NOMO-1 treated with DMSO at 0.1 percent for 48 hours (cell line): ENCODE results near the gene ACSS2.

ENCODE experiments used
- DNase-seq: peaks from one replicate; lab custom pipeline; 2025; ENCODE audit not compliant: unreplicated experiment; lab: John Stamatoyannopoulos, UW

Gene ACSS2

DNA sequence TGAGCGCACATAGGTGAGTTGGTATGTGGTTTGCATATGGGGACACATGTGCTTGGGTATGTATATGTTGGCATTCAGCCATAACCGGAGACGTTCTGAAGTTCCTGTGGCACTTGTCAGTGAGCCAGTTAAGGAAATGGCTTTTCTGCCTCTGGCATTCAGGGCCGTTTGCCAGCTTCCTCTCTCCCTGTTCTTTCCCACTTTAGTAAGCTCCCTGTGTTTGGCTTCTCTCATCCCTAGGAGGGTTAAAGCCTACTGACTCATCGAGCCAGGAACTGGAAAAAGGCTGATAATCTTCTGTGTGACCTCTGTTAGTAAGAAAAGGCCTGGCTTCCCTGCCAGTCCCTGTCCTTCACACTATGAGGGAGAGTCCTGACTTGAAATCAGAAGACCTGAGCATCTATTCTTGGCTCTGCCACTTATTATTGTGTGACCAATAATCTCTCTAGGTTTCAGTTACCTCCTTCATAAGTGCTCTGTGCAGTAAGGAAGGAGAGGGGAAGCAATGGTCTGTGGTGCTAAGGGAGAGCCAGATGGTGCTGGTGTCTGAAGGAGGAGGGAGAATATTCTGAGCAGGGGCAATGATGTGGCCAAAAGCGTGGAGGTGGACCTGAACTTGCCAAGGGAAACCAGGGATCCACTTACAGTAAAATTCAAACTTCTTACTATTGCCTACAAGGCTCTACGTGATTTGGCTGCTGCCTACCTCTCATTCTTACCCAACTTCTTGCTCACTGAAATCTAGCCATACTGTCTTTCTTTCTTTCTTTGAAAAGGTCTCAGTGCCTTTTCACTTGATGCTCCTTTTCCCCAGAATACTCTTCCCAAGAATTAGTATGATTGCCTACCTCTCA, 31.4 kb downstream of the ACSS2 start:
- no peak for DNase-seq

DNA sequence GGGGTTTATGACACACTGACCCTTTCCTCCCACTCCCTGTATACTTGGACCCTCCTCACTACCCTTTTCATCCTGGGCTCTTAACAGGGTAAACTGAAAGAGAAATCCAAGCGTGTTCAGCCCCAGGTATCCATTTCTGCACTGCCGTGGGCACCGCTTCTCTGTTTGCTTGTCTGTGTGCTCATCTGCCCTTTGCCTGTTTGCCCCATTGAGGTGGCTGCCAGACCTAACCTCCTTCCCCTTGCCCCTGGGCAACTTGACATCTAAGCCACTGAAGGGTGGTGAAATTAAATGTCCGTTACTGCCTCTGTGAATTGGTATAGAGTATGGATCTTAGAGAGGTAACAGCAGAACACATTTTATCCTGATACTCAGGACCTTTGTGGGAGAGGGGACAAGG, 38.7 kb downstream of the ACSS2 start:
- no peak for DNase-seq

DNA sequence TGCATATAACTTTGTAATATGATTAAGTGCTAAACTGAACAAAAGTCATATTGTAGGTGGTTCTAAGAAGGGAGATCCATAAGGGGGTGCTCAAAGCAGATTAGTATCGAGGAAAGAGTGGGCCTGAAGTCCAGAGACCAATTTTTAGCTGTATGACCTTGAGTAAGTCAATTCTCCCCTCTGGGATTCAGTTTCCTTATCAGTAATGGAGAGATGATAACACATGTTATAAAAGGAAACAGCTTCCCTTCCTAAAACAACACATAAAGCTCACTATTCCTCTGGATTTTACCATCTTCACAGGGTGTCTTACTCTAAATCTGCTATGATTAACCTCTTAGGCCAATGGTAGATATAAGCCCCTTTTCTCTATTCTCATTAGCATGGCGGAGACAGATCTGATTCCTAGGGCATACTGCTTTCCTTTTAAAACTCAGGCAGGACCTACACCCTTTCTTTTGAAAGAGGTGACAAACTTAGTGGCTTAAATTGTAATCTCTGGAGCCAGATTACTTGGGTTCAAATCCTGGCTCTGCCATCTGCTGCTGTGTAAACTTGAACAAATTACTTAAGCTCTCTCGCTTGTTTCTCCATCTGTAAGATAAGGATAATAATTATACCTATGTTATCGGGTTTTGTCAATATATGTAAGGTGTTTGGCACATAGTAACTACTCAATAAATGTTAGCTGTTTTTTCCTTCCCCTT, 39.5 kb downstream of the ACSS2 start:
- no peak for DNase-seq

DNA sequence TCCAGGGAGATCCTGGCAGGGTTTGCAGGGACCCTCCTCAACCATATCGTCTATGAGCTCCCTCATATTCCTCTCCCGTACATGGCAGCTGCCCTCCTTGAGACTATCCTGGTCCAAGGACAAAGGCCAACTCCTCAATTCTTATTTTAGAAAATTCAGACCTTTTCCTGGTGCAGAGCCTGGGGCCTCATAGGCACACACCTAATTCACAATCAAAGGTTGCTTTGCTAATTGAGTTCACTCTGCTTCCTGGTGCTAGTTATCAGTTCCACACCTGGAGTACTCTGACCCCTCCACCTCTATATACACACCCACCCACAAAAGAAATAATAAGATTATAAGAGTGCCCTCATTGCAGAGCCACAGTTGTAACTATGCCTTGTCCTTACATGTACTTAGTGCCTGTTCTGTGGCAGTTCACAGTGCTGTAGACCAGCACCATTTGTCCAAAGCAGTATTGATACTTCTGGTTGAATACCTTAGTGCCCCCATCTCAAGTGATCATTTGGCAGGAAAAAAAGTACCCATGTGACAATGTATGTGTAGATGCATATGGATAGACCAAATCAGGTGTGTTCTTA, 40.5 kb downstream of the ACSS2 start:
- no peak for DNase-seq

DNA sequence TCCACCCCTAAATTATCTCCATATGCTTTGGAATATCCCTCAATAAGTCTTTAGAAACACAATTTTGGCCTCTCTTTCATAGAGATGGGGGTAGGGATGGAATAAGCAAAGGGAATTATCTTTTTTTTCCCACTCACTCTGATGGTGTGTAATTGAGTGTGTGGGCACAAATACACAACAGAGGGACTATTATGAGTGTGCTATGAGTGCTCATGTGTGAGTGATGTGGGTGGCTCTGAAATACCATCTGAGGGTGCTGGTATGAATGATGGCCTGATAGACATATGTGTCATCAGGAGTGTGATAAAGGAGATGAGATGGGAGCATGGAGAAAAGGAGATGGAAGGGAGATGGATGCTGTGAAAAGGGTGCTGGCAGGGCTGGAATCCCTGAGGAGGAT, 43.6 kb downstream of the ACSS2 start:
- no peak for DNase-seq

DNA sequence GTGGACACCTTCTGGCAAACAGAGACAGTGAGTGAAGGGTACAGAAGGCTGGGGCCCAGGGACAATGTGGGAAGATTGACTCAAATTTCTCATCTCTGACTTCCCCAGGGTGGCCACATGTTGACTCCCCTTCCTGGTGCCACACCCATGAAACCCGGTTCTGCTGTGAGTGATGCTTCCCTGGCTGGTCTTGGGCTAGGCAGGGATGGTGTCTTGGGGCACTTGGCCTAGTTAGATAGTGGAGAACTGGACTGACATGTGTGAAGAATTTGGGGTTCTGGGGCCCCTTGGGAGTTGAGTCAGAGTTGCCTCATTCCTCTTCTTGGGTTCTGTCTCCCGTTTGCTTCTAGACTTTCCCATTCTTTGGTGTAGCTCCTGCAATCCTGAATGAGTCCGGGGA, 45.0 kb downstream of the ACSS2 start:
- no peak for DNase-seq

DNA sequence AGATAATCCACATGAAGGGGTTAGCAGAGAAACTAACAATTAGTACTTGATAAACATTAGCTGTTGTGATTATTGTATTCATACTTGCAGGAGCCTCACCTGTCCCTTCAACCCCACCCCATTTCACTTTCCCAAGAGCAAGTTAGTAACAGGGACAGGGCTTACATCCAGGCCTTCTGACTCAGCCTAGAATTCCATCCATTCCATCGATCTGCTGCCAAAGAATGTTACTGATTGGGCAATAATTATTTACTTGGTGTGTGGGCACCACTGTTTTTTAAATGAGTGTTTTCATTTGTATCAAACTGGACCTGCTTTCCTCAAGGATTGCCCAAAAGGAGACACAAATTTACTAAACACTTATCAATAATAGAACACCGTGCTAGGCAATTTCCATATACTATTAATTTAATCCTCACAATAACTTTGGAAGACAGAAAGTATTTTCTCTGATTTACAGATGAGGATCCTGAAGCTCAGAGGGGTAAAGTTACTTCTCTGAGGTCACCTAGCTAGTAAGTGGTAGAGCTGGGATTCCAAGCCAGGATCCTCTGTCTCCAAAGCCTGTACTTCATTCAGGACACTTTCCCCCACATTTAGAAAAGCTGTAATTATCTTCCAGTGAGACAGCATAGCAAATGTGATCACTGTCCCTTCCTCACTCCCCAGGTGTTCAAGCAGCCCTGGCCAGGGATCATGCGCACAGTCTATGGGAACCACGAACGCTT, 46.4 kb downstream of the ACSS2 start:
- DNase-seq: no peak

DNA sequence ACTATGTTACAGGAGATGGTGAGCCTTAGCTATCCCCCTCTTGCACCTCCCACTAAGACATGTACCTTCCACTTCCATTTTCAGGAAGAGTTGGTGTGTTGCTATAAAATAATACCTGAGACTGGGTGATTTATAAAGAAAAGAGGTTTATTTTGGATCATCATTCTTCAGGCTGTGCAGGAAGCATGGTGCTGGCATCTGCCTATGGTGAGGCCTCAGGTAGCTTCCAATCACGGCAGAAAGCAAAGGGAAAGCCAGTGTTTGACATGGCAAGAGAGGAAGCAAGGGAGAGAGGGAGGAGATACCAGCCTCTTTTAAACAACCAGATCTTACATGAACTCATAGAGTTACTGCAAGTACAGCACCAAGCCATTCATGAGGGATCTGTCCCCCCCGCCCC, 47.0 kb downstream of the ACSS2 start:
- DNase-seq: no peak

DNA sequence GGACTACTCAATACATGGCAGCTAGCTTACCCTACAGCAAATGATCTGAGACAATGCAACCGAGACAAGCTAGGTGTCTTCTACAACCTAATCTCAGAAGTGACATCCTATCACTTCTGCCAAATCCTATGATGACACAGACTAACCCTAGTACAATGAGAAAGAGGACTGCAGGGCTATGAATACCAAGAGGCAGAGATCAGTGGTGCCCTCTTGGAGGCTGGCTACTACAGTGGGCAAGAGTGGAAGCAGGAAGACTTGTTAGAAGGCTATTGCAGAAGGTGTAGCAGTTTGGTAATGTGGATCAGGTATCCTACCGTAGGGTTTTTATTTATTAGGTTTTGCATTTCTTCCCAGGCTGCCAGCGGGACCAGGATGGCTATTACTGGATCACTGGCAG, 48.9 kb downstream of the ACSS2 start:
- no peak for DNase-seq

DNA sequence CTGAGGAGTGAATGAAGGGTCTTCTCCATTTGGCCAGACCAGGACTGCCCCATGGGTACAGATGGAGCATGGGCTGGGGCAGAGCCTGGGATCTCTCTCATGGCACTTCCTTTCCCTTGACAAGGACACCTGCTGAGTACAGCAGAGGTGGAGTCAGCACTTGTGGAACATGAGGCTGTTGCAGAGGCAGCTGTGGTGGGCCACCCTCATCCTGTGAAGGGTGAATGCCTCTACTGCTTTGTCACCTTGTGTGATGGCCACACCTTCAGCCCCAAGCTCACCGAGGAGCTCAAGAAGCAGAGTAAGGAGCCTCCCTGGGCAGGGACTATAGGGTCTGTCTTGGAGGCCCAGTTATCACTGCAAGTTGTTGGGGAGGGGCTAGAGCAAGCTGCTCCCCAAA, 49.6 kb downstream of the ACSS2 start:
- DNase-seq: no peak

DNA sequence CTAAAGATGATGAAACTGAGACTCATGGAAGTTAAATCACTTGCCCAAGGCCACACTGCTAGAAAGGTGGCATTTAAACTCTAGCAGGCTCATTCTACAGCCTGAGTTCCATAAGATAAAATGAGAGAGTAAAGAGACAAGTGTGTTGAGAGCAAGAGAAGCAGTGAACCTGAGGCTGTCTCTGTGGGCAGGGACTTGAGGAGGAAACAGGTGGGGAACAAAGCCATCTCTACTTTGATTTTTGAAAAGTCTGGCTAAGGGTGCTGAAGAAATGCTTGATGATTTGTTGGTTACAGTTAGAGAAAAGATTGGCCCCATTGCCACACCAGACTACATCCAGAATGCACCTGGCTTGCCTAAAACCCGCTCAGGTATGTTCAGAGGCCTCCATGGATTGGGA, 50.2 kb downstream of the ACSS2 start:
- DNase-seq: no peak

DNA sequence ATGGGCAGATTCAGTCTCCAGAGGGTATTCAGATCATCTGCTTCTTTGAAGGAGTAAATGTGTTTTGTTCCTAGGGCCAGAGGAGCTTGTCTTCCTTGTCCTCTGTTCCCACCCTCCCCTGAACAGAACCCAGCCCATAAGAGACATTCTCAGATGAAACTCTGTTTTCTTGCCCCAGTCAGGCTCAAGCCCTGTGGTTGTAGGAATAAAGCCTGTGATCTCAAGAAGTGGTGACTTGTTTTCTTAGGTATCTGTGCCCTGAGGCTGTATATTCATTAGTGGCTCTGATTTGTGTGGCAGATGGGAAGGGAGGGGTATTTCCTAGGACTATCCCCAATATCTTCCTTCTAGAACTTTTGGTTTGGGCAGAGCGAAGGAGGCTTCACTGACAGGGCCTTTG, 51.3 kb downstream of the ACSS2 start:
- no peak for DNase-seq

DNA sequence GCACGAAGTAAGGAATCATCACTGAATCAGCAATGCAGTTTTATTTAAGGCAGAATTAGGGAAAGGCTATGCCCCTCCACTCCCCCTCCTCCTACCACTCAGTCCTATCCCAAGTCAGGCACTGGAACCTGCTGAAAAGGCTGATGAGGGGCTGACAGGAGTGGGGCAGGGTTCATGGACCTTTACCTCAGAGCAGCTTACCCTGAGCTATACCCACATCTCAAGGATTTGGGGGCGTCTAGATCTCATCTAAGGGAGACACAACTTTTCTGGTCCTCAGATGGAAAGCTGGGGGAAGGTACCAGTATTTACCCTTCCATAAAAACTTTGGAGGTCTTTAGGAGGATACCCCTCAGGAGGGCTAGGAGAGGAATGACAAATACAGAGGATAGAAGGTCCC, 52.0 kb downstream of the ACSS2 start:
- DNase-seq: no peak

DNA sequence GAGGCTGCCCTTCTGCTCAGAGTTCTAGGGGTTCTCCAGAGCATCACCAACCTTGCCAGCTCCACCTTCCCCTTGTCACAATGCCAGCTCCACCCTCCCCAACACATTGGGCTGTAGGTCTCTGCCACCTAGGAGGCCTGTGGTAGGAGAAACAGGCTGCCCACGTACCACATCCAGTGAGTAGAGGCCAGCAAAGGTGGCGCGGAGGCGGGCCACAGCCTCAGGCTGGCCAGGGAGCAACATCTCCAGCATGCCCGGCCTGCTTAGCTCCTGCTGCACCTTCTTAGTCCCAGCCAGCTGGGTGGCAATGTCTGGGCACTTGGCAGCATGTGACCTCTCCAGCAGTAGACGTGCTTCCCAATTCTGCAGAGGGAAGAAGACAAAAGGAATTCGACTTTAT, 55.4 kb downstream of the ACSS2 start:
- DNase-seq: no peak

DNA sequence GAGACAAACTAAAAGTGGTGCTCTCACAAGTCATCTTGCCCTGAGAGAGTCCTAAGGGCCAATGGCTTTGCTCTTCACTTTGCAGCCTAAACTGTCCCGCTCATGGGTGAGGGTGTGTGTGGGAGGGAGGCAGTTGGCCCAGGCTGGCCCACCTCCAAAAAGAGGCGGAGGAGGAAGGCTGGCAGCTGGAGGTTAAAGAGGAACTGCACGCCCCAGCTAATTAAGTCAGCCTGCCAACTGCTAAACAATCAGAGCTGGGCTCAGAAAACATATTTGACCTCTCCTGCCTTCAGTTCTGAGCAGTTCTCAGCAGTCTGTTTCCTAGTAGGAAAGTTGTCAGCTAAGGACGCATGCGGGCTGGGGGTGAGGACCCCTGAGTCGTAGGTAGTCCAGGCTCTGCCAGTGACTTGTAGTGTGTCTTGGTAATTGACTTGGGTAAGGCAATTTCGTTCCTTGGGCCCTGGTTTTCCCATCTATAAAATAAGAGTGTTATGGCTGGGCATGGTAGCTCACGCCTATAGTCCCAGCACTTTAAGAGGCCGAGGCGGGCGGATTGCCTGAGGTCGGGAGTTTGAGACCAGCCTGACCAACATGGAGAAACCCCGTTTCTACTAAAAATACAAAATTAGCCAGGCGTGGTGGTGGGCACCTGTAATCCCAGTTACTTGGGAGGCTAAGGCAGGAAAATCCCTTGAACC, 62.2 kb downstream of the ACSS2 start:
- peak; percentile 85 for DNase-seq

DNA sequence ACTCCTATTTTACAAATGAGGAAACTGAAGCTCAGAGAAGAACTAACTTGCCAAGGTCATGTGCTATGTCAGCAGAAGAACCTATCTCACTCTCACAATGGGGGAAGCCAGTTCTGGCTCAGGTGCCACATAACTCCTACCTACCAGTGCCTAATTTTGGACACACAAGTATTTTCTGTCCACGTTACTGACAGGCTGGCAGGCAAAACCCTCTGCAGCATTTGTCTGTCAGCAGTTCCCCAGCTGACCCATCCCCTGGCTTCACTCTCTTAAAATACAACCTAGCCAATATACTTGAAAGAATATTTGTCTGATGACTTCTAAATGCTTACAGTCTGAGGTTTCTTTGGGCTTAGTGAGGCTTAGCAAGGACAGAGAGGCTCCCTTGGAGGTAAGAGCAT, 63.7 kb downstream of the ACSS2 start:
- DNase-seq: no peak

DNA sequence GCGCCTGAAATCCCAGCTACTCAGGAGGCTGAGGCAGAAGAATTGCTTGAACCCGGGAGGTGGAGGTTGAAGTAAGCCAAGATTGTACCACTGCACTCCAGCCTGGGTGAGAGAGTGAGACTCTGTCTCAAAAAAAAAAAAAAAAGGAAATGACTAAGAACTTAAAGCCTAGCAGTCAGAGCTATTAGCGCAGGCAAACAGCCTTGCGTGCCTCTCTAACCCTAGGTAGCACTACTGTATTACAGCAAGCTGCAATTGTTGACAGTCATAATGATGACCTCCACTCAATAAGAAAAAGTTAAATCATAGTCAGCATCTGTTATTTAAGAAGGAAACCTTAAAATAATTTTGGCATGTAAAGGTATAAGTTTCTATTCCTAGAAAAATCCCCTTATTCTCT, 64.8 kb downstream of the ACSS2 start:
- DNase-seq: peak; percentile 61

DNA sequence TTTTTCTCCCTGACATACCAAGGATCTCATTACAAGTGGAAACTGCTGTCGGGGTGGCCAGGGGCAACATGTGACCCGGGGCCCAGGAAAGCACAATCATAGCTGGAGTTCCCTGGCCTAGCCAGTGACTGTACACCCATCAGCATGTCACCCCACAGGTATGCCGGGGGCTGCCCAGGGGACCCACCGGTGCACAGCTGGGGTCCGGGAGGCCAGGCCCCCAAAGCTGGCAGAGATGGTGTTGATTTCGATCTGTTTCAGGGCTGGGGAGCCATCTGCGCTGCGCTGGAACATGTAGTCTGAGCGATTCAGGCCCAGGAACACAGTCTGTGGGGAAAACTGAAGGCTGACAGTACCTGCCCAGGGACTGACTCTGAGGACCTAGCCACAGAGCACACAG, 65.9 kb downstream of the ACSS2 start:
- no peak for DNase-seq

DNA sequence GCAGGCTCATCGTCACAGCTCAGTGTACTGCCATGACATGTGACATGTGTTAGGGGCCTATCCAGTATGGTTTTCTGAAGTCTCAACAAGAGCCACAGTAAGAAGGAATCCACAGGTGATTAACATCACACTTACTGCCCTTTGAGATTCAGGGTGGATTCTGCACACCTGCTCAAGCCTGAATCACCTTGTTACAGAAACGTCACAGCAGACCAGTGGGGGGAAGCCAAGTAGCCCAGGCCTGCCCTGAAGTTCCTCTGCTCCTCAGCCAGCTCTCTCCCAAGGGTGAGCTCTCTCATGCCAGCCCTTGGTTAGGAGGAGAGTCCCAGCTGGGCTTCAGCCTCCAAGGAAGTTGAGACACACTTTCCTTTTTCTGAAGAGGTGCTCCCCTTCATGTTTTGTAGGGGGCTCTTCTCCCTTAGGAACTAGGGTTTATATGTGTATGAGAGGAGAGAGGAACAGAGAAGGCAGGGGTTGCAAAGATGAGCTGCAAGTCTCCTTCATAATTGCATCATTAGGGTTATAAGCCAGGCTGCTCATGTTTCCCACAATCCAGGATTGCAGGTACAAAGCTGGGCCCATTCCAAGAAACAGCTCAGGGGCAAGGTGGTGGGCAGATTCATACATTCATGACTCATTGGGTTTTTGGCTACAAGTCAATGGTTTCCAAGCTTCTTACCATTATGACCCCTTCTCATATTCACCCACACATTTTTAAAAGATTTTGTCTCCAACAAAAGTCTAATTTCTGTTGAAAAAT, 67.6 kb downstream of the ACSS2 start:
- no peak for DNase-seq

DNA sequence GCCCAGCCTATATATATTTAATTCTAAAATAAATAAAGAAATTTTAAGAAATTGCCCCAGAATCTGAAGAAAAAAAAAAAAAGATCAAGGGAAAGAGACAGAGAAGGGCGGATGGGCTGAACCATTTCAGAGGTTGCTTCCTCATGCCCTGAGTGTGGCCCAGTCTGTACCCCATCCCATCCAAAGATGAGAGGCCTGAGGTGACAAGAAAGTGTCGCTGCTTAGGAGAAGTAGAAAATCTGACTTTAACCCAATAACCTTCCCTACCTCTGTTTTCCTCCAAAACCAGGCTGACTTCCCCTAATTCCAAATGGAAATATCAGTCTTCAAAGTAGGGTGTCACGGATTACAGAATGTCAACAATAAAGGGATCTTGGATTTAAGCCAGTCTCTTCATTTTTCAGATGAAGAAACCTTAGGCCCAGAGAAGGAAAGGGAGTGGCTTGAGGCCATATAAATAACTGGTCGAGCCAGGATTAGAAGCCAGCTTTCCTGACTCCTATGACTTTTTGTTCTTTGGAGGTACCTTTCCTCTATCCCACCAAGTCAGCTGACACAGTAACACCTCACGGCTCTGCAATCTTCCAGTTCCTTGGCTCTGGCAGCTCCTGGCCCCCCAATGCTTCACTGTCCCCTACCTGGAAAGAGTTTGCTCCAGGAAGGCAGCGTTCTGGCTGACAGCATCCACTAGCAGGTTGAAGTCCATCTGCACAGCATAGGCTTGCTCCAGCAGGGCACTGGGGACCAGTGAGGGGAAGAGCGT, 69.1 kb downstream of the ACSS2 start:
- no peak for DNase-seq
